ENCODE results near the gene AMFR. TPM values are rescaled to one million over a fixed set of nuclear protein-coding genes. Genes with fewer than 3 reads are reported as not detected.
A peak's percentile ranks its signal among the peaks of the same experiment; 100 is the strongest.

Gene AMFR
- polyA plus RNA-seq: 58.7 TPM

GRCh38 chr16:56425439-56425832 lies at the start of gene AMFR:
TSS of gene AMFR (minus strand) at chr16:56425545. CDS start at chr16:56425327, 218 bp downstream.
- Mint-ChIP-seq H3K4me1 (peaks cover 29 to 32% (median 31%) of the 10 kb centered on the region in 3 donors), H3K4me3 (peak within 1 kb of the TSS; percentile 96 to 99 (median 98)), H3K9me3 (no peaks in the 10 kb centered on the region), H3K27ac (peak within 1 kb of the TSS; percentile 91 to 99 (median 96)), H3K36me3 (peaks cover 4% of the 10 kb centered on the region), H3K27me3 (peaks cover 1% of the 10 kb centered on the region)

- H3K36me3 Mint-ChIP-seq: peaks cover 6% of the 10 kb centered on the region
Observed at GRCh38 chr16:56470666-56471065, 45.3 kb upstream of the AMFR start.

DNA sequence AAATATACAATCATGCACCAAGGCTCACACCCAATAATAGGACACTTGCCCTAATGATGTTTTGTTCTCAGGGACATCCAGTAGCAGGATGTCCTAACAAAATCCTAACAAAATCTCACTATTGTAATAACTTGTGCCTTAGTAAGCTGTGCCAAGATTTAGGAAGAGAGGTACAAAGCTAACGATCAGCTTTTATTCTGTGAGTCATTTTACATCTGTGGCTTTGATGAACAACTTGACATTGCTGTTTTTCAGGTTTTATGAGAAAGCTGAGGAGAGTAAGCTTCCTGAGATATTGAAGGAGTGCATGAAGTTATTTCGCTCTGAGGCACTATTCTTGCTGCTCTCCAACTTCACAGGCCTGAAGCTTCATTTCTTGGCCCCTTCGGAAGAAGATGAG lies 44.9 kb upstream of the AMFR start:
- no peaks in the 10 kb centered on the region for H3K27me3 Mint-ChIP-seq
- peaks cover 6% of the 10 kb centered on the region for H3K36me3 Mint-ChIP-seq
- H3K4me3 Mint-ChIP-seq: no peak overlapping the region
- no peaks in the 10 kb centered on the region for H3K9me3 Mint-ChIP-seq
- H3K27ac Mint-ChIP-seq: peak overlapping the region in 1 of 3 donors; percentile 39
- peaks cover 0 to 5% (median 4%) of the 10 kb centered on the region in 3 donors for H3K4me1 Mint-ChIP-seq

More at GRCh38 chr16:56470666-56471065, 45.3 kb upstream of the AMFR start:
- Mint-ChIP-seq H3K4me1 (peaks cover 0 to 5% (median 4%) of the 10 kb centered on the region in 3 donors), H3K27me3 (no peaks in the 10 kb centered on the region), H3K27ac (peak overlapping the region in 2 of 3 donors; percentile 39 to 80), H3K4me3 (no peak overlapping the region), H3K9me3 (no peaks in the 10 kb centered on the region)

DNA sequence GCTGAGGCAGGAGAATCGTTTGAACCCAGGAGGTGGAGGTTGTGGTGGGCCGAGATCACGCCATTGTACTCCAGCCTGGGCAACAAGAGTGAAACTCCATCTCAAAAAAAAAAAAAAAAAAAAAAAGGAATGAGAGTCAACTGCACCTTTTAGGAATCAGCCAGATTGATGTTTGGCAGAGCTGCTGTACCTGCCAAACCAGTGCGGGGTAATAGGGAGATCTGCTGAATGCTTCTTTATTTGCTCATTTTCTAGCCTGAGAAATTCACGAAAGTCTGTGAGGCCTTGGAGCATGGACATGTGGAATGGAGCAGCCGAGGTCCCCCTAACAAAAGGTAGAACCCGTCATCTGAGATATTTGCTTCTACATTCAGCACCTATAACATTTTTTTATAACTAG lies 44.4 kb upstream of the AMFR start:
- H3K4me1 Mint-ChIP-seq: peaks cover 0 to 5% (median 4%) of the 10 kb centered on the region in 3 donors
- no peak overlapping the region for H3K4me3 Mint-ChIP-seq
- no peaks in the 10 kb centered on the region for H3K9me3 Mint-ChIP-seq
- H3K27ac Mint-ChIP-seq: peak overlapping the region in 1 of 3 donors; percentile 39
- peaks cover 6% of the 10 kb centered on the region for H3K36me3 Mint-ChIP-seq
- no peaks in the 10 kb centered on the region for H3K27me3 Mint-ChIP-seq

GRCh38 chr16:56468800-56469199 lies 43.5 kb upstream of the AMFR start:
- no peaks in the 10 kb centered on the region for H3K9me3 Mint-ChIP-seq
- H3K27ac Mint-ChIP-seq: no peak overlapping the region
- H3K36me3 Mint-ChIP-seq: peaks cover 8% of the 10 kb centered on the region
- no peak overlapping the region for H3K4me3 Mint-ChIP-seq
- H3K27me3 Mint-ChIP-seq: no peaks in the 10 kb centered on the region
- peaks cover 0 to 5% (median 4%) of the 10 kb centered on the region in 3 donors for H3K4me1 Mint-ChIP-seq

DNA sequence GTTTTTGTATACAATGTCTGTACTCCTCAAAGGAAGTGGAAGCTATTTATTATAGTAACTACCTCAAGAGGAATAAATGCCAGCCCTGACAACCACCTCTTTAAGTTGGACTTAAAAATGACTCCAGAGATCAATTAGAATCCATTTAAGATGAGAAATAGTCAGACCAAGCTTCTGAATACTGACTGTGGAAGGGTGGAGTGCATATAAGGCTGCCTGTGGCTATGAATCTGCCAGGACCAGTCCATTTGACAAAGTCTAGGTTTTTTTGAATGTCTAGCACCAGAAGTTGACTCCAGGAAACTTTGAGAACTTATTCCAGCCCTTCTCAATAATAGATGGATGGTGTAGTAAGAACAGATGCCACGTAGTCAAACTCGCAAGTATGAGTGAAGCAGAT lies 41.0 kb upstream of the AMFR start:
- Mint-ChIP-seq H3K27ac (no peak overlapping the region), H3K27me3 (no peaks in the 10 kb centered on the region), H3K36me3 (peaks cover 5% of the 10 kb centered on the region), H3K4me3 (no peak overlapping the region), H3K9me3 (no peaks in the 10 kb centered on the region), H3K4me1 (peaks cover 0 to 5% (median 4%) of the 10 kb centered on the region in 3 donors)

DNA sequence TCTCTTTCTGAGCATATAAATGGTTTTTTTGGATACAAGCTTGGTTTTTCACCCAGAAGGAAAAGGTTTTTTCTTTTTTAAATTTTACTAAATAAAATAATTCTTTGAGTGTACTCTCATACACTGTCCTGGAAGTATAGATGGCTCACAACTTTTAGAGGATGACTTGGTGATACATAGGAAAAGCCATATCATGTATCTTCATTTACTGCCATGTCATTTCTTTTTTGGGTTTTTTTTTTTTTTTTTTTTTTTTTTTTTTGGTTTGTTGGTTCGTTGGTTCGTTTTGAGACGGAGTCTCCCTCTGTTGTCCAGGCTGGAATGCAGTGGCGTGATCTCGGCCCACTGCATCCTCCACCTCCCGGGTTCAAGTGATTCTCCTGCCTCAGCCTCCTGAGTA lies 37.8 kb upstream of the AMFR start:
- no peaks in the 10 kb centered on the region for H3K9me3 Mint-ChIP-seq
- no peaks in the 10 kb centered on the region for H3K27me3 Mint-ChIP-seq
- no peak overlapping the region for H3K27ac Mint-ChIP-seq
- H3K36me3 Mint-ChIP-seq: peaks cover 2% of the 10 kb centered on the region
- no peak overlapping the region for H3K4me3 Mint-ChIP-seq
- H3K4me1 Mint-ChIP-seq: no peaks in the 10 kb centered on the region

- no peaks in the 10 kb centered on the region for H3K9me3 Mint-ChIP-seq
- H3K27me3 Mint-ChIP-seq: no peaks in the 10 kb centered on the region
Observed at GRCh38 chr16:56462064-56462796, 36.9 kb upstream of the AMFR start.

GRCh38 chr16:56460101-56460500 lies 34.8 kb upstream of the AMFR start:
- H3K4me3 Mint-ChIP-seq: no peak overlapping the region
- H3K9me3 Mint-ChIP-seq: no peaks in the 10 kb centered on the region
- H3K27me3 Mint-ChIP-seq: no peaks in the 10 kb centered on the region
- no peak overlapping the region for H3K27ac Mint-ChIP-seq
- peaks cover 11% of the 10 kb centered on the region for H3K36me3 Mint-ChIP-seq
- peaks cover 0 to 4% (median 3%) of the 10 kb centered on the region in 3 donors for H3K4me1 Mint-ChIP-seq

More at GRCh38 chr16:56462064-56462796, 36.9 kb upstream of the AMFR start:
- H3K27ac Mint-ChIP-seq: no peak overlapping the region
- H3K4me1 Mint-ChIP-seq: no peaks in the 10 kb centered on the region
- H3K36me3 Mint-ChIP-seq: peaks cover 4% of the 10 kb centered on the region
- no peak overlapping the region for H3K4me3 Mint-ChIP-seq

DNA sequence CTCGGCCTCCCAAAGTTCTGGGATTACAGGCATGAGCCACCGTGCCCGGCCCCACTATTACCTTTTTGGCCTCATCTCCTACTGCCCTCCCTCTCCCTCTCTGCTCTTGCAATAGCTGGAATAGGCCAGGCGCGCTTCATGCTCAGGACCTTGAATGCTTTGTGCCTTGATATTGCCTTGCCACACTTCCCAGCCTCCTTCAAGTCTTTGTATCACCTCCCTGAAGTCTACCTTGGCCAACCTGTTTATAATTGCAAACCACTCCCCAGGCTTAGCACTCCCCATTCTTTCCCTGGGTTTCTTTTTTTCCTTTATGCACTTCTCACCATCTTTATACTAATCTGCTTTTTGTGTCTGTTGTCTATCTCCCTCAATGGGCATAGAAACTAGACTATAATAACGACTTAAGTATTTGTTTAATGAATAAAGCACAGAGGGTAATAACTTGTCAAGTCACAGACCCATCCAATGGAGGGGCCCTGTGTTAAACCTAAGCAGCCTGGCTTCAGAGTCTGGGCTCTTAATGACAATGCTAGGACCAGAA lies 32.7 kb upstream of the AMFR start:
- no peaks in the 10 kb centered on the region for H3K9me3 Mint-ChIP-seq
- H3K27ac Mint-ChIP-seq: no peak overlapping the region
- H3K4me3 Mint-ChIP-seq: no peak overlapping the region
- peaks cover 3 to 6% (median 4%) of the 10 kb centered on the region in 3 donors for H3K4me1 Mint-ChIP-seq
- peaks cover 12% of the 10 kb centered on the region for H3K36me3 Mint-ChIP-seq
- no peaks in the 10 kb centered on the region for H3K27me3 Mint-ChIP-seq

DNA sequence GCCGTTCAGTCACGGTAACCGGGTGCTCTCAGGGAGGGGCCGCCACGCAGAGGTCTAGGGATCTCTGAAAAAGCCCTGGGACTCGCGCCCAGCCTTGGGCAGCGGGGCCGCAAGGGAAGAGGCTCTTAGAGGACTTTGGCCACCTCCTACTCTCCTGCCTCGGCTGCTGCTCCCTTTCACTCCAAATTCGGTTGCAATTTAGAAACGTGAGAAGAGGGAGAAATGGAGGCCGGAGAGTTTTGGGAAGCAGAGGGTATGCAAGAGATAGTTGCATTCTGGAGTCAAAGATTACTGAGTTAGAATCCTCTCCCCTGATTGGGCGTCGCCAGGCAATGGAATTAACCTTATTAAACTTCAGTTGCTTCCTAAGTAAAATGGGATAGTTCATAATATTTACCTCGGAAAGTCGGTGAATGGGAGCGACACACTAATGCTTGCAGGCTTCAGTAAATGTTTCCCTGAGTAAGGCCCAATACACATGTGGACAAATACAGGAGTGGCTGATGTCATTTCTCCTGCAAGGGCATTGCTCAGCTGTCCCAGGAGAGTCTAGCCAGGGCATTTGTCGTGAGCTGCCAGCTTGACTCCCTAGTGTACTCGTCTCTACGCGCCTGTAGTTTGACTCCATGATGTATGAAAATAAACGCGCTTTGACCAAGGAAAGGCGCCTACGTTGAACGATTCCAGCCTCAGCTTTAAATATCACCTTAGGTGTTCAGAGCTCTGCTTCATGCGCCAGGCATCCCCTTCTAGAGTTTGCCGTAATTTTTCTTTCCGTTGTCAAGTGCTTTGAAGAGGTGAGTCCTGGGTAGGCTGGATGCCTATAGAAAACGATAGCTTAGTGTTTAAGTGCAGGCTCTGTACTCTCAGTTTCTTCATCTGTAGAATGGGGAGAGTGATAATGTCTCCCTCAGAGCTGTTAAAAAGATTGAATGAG lies 26.7 kb upstream of the AMFR start:
- Mint-ChIP-seq H3K4me3 (peak overlapping the region; percentile 95 to 100 (median 98)), H3K36me3 (peaks cover 14% of the 10 kb centered on the region)

DNA sequence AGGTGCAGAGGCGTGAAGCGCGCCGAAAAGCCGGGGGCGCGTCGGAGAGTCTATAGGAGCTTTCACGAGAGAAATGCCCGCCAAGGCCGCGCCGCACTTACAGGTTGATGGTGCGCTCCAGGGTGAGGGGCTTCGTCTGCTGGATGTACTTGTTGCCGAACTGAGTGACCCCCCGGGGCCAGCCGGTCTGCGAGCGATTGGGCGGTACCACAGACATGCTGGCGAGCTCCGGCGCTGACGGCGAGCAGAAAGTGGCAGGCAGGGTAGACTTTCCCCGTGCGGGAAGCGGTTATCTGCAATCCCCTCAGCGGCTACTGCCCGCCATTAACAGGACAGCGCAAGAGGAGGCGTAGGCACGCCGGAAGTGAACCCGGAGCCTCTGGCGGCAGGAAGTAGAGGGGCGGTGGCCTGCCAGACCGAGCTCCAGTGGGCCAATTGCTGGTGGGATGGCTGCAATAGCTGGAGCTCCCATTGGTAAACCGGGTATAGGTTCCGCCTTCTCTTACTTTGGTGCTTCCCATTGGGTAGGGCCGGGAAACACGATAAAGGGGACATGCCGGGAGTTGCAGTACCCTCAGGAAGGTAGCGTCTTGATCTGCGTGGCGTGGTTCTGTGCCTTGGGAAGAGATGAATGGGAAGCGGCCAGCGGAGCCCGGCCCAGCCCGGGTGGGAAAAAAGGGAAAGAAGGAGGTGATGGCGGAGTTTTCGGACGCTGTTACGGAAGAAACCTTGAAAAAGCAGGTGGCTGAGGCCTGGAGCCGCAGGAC lies 25.8 kb upstream of the AMFR start, which contains the start of the genes NUDT21 and OGFOD1:
NUDT21 (minus strand) TSS at position 347 of the 767 bp plus-strand sequence; CDS start at position 217, 130 bp downstream.
OGFOD1 (plus strand) TSS at position 569 of the 767 bp plus-strand sequence; CDS start at position 628, 59 bp downstream.
- Mint-ChIP-seq H3K27ac (peak within 1 kb of the TSS; percentile 75 to 95 (median 89)), H3K4me1 (peaks cover 29 to 39% (median 31%) of the 10 kb centered on the region in 3 donors)

More for the DNA sequence above, 26.7 kb upstream of the AMFR start:
- peaks cover 31 to 39% (median 31%) of the 10 kb centered on the region in 3 donors for H3K4me1 Mint-ChIP-seq
- no peaks in the 10 kb centered on the region for H3K9me3 Mint-ChIP-seq
- H3K27me3 Mint-ChIP-seq: no peaks in the 10 kb centered on the region
- H3K27ac Mint-ChIP-seq: peak overlapping the region; percentile 75 to 95 (median 89)

DNA sequence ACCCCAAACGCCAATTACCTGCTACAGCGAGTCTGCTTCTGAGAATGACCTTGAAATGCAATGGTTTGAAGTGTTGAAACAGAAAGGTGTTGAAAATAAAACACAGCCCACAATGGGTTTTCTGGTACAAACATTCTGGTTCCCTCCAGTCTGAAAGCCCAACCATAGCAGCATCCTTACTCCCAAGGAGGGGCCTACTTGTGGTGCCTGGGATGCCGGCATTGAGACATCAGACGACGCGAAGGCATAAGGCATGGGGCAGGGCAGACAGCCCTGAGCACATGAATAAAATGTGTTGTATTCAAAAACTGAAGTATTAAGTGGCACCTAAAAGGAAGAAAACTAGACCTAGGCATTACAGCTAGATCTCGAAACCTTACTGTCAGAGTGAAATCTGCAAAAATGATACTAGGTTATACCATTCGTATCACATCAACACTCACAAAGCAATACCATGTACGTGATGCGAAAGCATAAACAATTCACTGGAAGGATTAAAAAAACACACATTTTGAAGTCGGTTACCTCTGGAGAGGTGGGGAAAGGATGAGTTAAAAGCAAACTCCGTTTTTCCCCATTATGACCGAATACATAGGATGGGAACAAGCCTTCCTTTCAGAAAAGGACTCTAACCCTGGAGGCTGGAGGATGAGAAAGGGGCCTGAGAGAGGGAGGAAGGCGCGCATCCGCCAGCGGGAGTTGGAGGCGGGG lies 25.1 kb upstream of the AMFR start:
- peak overlapping the region; percentile 95 to 100 (median 98) for H3K4me3 Mint-ChIP-seq
- H3K4me1 Mint-ChIP-seq: peaks cover 27 to 39% (median 28%) of the 10 kb centered on the region in 3 donors
- no peaks in the 10 kb centered on the region for H3K27me3 Mint-ChIP-seq
- no peaks in the 10 kb centered on the region for H3K9me3 Mint-ChIP-seq
- H3K36me3 Mint-ChIP-seq: peaks cover 9% of the 10 kb centered on the region
- H3K27ac Mint-ChIP-seq: peak overlapping the region; percentile 75 to 95 (median 89)

More for the DNA sequence above, 25.8 kb upstream of the AMFR start, which contains the start of the genes NUDT21 and OGFOD1:
- Mint-ChIP-seq H3K36me3 (peaks cover 14% of the 10 kb centered on the region), H3K27me3 (no peaks in the 10 kb centered on the region), H3K4me3 (peak within 1 kb of the TSS; percentile 95 to 100 (median 98)), H3K9me3 (no peaks in the 10 kb centered on the region)
